Stimulated activated CD8-positive, alpha-beta memory T cell treated with anti-CD3 and anti-CD28 coated beads, Interleukin-7, amount 100 ng/mL, for 48 hours (primary cell): ENCODE measurements around the gene HYI.
"Not testable (repeated sequence)": the region's sequence is repeated elsewhere in the genome, so short reads cannot be mapped to it uniquely, and the experiment has no call there.

Experiments used
- DNase-seq, 2 donors: peaks; one replicate each; pipeline ENCODE4 v3.0.0-alpha.2; 2020; ENCODE audit warnings: low read depth in 1 of 2; ENCODE audit errors: extremely low read depth in 1 of 2

HYI gene, protein sequence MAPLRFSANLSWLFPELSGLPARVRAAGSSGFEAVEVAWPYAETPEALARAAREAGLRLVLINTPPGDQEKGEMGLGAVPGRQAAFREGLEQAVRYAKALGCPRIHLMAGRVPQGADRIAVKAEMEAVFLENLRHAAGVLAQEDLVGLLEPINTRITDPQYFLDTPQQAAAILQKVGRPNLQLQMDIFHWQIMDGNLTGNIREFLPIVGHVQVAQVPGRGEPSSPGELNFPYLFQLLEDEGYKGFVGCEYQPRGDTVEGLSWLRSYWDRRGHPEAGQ

DNA sequence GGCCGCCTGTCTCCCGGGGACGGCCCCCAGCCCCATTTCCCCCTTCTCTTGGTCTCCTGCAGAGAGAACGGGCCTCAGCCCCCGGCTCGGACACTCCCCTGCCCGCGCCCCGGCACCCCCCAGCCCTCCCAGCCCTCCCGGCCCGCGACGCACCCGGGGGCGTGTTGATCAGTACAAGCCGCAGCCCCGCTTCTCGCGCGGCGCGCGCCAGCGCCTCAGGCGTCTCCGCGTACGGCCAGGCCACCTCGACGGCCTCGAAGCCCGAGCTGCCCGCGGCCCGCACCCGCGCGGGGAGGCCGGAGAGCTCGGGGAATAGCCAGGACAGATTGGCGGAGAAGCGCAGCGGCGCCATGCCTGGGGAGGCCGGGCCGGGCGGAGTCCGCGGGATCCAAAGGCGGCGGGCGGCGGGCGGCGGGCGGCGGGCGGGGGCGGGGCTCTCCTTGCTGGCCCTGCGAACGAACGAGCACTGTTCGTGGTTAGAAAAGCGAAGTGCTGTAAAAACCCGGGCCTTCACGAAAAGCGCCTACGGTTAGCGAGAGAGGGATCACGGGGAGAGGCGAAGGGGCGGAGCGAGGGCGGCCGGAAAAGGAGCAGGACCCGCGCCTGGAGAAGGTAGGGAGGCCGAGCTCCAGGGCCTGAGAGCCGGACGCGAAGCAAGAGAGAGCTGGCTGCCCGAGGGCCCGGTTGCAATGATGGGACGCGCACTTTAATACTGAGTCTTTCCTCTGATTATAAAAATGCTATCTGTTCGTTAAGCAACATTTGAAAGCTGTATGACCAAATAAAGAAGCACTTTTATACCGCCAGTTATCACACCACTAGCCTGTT, at the start of gene HYI:
Gene HYI, minus strand, starts transcription at position 490 of the 828 bp plus-strand sequence. Its CDS starts 138 bp downstream, at position 352.
- peak; percentile 36 to 63 for DNase-seq

DNA sequence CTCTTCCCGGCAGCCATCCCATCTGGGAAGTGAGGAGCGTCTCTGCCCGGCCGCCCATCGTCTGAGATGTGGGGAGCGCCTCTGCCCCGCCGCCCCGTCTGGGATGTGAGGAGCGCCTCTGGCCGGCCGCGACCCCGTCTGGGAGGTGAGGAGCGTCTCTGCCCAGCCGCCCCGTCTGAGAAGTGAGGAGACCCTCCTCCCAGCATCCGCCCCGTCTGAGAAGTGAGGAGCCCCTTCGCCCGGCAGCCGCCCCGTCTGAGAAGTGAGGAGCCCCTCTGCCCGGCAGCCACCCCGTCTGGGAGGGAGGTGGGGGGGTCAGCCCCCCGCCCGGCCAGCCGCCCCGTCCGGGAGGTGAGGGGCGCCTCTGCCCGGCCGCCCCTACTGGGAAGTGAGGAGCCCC, 48.1 kb upstream of the HYI start:
- DNase-seq = not testable (repeated sequence)

DNA sequence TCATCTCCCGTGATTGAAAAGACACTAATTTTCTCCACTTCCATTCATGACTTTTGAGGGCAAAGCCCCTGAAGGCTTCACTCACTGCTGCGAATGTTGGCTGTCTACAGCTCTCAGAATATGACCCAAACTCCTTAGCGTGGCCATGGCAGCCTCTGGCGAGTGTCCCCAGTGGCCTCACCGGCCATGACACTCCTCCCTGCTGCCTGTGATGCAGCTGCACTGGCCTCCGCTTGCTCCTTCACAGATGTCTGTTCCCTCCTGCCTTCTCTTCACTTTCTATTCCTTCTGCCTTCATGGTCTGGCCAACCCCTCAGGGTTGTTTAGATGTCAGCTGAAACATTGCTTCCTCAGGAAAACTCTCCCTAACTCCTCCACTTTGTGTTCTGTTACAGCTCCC, 46.2 kb upstream of the HYI start:
- no peak for DNase-seq

DNA sequence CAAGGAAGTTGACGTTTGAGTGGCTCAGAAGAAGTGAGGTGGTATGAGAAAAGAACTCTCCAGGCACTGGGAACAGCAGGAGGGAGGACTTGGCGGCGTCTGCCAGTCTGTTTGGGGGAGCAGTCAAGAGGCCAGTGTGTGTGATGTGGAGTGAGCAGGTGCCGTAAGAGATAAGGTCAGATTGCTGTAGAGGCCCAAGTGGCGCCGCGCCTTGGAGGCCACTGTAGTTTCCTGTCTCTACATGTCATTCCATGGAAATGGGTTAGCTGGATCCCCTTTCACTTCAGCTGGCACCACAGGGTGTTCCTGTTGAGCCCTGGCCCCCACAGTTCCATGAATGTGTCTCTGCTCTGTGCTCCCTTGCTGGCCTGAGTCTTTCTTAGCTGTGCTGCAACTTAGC, 41.5 kb upstream of the HYI start:
- no peak for DNase-seq

DNA sequence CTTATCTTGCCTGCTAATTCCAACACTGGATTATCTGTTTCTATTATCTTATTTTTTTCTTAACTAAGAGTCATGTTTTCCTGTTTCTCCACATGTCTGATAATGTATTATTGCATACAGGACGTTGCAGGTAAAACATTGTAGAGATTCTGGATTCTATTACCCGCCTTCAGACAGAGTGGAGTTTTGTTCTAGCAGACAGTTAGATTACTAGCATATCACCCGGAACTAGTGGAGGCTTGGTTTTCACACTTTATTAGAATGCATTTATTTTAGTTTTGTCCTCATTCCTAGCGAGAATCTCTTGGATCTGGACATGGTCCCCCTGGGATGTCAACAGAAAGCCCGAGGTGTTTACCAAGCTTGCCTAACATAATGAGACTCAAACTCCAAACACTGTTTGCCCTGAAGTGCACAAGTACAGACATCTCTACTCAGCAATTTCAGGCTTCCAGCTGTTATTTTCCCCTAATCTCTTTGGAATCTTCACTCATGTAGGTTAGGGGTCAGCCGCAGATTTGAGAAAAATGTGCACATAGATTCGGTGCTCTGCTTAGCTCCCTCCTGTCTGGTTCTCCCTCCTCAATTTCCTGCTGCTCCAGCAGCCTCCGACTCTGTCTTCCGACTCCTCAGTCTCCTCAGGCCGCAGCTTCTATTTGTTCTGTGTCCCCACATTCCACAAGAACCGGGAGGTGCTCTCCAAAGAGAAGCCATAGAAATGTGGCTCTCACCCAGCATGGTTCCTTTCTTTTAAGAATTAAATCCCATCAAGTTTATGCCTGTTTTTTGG, 40.1 kb upstream of the HYI start:
- no peak for DNase-seq

DNA sequence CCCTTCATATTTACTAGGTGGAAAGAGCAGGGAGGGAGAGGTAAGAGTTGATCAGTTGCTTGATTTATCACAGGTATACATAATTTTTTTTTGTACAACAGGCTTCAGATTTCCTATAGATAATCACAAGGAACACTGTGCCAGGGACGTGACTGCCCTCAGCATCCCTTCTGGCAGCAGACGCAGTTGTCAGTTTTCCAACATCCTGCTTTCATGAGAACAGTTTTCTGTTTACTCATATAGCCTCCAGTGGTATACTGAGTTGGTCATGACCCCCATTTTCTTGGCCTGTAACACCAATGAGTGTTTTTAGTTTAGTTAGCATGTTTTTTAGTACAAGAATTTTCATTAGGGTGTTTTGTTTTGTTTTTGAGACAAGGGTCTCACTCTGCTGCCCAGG, 39.1 kb upstream of the HYI start:
- DNase-seq = no peak

DNA sequence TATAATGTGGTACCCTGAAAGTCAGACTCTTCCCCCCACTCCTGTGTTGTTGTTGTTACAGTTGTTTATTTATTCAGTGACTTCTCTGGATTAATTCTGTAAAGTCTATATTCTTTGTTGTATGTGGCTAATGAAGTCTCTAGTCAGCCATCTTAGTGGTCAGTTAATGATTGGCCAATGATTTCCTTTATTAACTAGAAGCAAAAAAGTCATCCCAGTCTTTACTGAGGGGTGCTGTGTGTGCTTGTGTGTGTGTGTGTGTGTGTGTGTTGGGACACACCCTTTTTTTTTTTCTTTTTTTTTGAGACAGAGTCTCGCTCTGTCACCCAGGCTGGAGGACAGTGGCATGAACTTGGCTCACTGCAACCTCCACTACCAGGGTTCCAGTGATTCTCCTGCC, 37.3 kb upstream of the HYI start:
- no peak for DNase-seq

DNA sequence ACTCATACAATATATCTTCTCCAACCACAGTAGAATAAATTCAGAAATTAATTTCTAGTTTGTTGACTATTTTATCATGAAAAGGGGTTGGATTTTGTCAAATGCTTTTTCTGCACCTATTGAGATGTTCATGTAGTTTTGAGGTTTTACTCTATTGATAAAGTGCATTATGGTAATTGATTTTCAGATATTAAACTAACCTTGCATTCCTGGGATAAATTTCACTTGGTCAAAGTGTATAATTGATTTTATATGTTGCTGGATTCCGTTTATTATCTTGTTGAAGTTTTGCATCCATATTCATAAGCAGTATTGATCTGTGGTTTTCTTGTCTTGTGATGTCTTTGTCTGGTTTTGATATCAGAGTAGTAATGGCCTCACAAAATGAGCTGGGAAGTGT, 34.4 kb upstream of the HYI start:
- DNase-seq = no peak

DNA sequence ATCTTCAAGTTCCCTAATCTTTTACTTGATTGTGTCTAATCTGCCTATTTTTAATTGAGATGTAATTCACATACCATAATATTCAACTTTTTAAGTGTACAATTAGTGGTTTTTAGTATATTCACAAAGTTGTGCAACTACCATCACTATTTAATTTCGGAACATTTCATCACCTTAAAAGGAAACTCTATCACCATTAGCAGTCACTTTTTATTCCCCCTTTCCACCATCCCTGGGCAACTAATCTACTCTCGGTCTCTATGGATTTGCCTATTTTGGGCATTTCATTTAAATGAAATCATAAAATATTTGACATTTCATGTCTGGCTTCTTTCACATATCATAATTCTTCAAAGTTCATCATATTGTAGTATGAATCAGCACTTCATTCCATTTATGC, 30.6 kb upstream of the HYI start:
- DNase-seq = no peak

DNA sequence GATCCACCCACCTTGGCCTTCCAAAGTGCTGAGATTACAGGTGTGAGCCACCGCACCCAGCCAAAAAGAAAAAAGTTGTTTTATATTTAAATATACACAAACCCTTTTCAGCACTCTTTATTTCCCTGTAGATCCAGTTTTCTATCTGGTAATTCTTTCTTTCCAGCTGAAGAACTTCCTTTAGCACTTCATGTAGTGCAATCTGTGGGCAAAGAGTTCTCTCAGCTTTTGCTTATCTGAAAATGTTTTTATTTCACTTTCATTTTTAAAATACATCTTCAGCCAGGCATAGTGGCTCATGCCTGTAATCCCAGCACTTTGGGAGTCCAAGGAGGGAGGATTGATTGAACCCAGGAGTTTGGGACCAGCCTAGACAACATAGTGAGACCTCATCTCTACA, 28.5 kb upstream of the HYI start:
- DNase-seq = no peak

DNA sequence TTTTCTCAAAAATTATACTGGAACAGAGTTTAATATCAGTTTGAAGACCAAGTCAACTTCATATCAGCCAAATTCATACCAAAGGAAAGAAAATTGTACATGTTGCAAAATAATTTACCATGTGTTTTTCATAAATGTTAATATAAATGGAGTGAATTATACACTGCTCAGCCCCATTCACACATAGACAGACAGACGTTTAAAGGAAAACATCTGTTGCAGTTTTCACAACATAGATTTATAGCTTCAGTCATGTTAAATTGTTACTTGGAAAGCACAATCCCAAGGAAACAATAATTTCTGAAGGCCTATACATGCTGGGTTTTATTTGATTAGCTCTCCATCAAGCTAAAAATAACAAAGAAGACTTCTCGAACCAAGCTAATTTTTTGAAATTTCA, 27.8 kb upstream of the HYI start:
- DNase-seq = no peak

DNA sequence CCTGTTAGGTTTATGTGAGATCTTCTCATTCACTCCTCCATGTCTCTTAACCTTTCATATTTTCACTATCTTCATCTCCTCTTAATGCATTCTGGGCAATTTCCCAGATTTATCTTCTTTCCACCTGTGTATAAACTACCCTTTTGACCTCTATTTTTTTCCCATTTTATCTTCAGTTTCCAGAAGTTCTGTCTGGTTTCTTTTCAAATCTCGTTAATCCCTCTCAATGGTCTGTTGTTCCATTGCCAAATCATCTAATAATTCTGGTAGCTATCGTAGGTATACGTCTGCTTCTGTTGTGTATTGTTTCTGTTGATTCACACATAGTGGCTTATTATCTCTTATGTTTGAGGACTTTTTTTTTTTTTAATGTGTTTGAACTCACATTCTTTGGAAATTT, 25.7 kb upstream of the HYI start:
- no peak for DNase-seq

DNA sequence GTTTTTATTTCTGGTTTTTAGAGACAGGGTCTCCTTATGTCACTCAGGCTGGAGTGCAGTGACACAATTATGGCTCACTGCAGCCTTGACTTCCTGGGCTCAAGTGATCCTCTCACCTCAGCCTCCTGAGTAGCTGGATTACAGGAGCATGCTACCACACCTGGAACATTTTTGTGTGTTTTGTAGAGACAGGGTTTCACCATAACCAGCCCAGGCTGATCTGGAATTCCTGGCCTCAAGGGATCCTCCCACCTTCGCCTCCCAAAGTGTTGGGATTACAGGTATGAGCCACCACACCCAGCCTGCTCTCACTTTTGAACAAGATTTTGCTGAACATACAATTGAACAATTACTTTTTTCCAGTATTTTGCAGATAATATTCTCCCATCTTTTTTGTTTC, 24.0 kb upstream of the HYI start:
- no peak for DNase-seq

DNA sequence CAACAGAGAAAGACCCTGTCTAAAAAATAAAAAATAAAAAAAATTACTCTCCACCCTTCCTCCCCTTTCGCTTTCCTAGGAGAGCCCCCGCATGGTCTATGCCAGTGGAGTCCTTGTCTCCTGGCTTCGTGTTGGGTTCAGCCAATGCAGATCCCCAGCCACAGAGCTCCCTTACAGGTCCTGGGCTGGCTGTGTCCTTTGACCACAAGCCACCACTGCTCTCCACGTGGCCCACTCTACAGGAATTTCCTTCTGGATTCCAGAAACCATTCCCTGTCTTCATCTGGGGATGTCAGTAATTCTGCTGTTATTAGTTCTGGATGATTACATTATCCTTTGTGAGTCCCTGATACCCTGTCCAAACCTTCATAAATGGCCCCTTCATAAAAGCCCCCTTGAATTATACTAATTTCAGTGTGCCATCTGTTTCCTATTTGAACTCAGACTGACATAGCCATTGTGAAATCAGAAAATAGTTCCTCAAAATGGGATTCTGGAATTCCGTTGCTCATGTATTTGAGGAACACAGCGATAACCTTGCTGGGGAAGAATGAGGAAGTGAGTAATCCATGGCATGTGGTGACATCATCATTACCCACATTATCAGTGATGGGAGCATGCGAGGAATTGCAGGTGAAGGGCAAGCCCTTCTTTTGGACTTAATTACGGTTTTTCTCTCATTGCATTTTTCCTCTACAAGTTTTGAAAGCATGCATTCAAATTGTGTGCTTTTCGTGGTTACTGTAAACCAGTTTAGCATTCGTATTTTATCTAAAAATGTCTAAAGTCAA, 22.1 kb upstream of the HYI start:
- DNase-seq = not testable (repeated sequence)

DNA sequence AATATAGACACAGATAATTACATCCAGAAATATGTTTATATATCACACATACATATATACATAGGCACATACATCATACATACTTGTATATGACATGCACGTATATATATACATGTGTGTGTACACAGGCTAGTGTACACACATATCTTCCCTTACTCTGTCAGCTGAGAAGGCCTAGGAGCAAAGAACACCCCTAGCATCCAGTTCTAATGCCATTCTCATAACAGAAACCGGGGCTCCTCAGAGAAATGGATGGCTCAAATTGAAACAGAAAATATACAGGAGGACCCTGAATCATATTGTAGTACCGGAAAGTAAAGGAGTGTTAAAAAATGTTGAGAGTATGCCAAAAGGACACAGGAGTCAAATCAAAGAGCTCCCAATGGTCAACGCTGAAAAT, 19.7 kb upstream of the HYI start:
- no peak for DNase-seq

DNA sequence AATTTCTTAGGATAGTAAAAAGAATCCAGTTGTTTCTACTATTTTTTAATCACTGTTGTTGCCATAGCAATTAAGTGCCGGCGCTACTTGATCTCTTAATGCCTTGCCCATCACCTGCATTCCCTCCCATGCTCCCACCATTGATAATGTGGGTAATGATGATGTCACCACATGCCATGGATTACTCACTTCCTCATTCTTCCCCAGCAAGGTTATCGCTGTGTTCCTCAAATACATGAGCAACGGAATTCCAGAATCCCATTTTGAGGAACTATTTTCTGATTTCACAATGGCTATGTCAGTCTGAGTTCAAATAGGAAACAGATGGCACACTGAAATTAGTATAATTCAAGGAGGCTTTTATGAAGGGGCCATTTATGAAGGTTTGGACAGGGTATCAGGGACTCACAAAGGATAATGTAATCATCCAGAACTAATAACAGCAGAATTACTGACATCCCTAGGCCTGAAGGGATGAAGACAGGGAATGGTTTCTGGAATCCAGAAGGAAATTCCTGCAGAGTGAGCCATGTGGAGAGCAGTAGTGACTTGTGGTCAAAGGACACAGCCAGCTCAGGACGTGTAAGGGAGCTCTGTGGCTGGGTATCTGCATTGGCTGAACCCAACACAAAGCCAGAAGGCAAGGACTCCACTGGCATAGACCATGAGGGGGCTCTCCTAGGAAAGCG, 18.9 kb upstream of the HYI start:
- not testable (repeated sequence) for DNase-seq

DNA sequence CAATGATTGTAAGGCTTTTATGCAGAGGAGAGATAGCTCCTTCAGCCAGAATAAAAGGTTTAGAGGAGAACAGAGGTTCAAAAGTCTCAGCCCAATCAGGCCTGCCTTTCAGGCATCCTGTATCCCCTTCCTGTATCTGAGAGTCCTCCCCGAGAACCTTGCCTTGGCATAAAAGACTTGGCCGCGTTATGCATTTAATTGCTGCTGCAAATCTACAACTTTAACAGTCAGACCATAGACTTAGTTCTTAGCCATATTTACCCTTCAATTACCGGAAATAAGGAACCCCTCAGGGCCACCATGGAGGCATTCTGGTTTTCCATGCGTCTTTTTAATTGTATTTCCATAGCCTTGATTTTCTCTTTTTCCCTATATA, 18.3 kb upstream of the HYI start:
- no peak for DNase-seq

DNA sequence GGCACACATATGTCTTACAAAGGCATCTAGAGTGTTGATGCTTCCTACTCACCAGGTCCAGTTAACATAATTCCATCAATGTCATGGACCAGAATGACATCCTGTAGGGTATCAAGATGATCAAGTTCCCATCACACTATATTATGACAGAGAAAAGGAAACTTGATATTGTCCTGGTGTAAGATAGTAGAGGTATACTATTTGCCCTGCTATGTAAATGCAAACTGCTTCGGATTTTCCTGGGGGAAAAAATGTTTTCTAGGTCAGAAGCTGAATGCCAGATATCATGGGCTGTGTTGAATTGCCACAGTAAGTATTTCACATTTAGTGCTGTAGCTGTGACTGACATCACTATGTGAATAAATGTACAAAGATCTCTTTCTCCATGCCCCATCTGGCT, 16.2 kb upstream of the HYI start:
- no peak for DNase-seq

DNA sequence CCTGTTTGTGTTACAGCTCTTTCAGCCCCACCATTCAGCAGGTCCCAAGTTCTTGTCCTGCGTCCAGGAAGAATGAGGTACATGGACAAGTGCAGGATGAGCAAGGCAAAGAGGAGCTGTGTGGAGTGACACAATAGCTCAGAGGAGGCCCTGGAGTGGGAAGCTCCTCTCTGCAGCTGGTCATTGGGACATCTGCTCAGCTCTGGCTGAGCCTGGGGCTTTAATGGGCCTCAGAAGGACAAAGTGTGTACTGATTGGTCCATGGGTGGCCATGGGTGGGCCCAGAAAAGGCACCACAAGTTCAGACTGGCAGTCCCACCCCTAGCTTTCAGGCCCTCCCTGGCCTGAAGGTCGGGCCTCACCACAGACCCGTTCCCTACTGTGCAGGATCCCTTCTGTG, 14.7 kb upstream of the HYI start:
- DNase-seq = no peak

DNA sequence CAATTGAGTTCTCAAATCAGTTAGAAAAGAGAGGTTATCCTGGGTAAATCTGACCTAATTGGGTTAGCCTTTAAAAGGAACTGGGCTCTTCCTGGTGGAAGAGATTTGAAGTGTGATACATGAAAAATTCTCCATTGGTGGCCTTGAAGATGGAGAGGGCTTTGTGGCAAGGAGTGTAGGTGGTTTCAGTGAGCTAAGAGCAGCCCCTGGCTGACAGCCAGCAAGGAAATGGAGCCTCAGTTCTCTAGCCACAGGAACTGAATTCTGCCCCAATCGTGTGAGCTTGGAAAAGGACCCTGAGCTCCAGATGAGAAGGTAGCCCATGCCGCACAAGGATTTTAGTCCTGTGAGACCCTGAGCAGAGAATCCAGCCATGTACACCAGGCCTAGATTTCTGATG, 12.7 kb upstream of the HYI start:
- no peak for DNase-seq
